Activated naive CD8-positive, alpha-beta T cell treated with anti-CD3 and anti-CD28 coated beads for 36 hours (primary cell): ENCODE measurements around the gene PTPN12. TPM values are rescaled to one million over a fixed set of nuclear protein-coding genes. Genes with fewer than 3 reads are reported as not detected.
"Not testable (repeated sequence)": the region's sequence is repeated elsewhere in the genome, so short reads cannot be mapped to it uniquely, and the experiment has no call there.

Experiments
- DNase-seq: peaks from one replicate; pipeline ENCODE4 v3.0.0; 2021
- H3K27ac Mint-ChIP-seq: one replicate; pipeline ENCODE4 v1.8.0; 2022; ENCODE audit warnings: mild to moderate bottlenecking, moderate library complexity, mixed read lengths
- H3K27me3 Mint-ChIP-seq: one replicate; pipeline ENCODE4 v1.8.0; 2022; ENCODE audit warnings: mild to moderate bottlenecking, mixed read lengths
- H3K36me3 Mint-ChIP-seq: one replicate; pipeline ENCODE4 v1.8.0; 2021; ENCODE audit warnings: mild to moderate bottlenecking, mixed read lengths
- H3K4me1 Mint-ChIP-seq: one replicate; pipeline ENCODE4 v1.8.0; 2021; ENCODE audit warnings: mixed read lengths
- H3K4me3 Mint-ChIP-seq: one replicate; pipeline ENCODE4 v1.8.0; 2022; ENCODE audit warnings: mild to moderate bottlenecking, moderate library complexity, mixed read lengths
- H3K9me3 Mint-ChIP-seq: one replicate; pipeline ENCODE4 v1.8.0; 2022; ENCODE audit warnings: mixed read lengths
- total RNA-seq, 2 experiments: library from RNA; stranded (reverse); gene quantifications; one replicate each; pipeline ENCODE4 v1.2.3, GENCODE V29; 2021

Gene PTPN12
- 10 to 100 TPM in 1 of 2 experiments, 1 to 10 TPM in 1; 9.8 to 10.9 TPM for total RNA-seq

DNA sequence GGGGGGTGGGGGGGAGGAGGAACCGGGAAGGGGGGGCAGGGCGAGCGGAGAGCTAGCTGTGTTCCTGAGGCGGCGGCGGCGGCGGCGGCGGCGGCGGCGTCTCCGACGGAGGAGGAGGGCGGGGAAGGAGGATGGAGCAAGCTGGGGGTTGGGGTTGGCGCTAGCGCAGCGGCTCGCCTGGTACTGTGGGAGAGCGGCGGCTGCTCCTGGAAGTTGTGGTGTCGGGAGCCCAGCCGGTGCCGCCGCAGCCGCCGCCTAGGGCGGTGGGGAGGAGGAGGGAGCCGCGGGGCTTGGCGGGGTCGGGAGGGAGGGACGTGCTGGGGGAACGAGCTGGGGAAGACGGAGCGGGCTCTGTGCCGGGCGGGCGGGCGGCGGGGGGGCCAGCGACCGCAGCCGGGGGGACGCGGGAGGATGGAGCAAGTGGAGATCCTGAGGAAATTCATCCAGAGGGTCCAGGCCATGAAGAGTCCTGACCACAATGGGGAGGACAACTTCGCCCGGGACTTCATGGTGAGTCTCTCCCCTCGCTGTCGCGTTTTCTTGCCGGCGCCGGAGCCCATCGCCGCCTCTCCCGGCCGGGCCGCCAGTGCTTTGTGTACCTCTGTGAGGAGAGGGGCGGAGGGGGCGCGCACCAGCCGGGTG is at the start of gene PTPN12:
PTPN12 (plus strand) TSS at position 160 of the 642 bp plus-strand sequence; CDS start at position 412, 252 bp downstream.
- H3K27me3 Mint-ChIP-seq, result no peaks in the 10 kb centered on the region
- peak; percentile 53 for DNase-seq
- no peaks in the 10 kb centered on the region for H3K9me3 Mint-ChIP-seq
- H3K4me1 Mint-ChIP-seq, result peaks cover 9% of the 10 kb centered on the region
- H3K27ac Mint-ChIP-seq, result peak within 1 kb of the TSS; percentile 88
- no peaks in the 10 kb centered on the region for H3K36me3 Mint-ChIP-seq
- H3K4me3 Mint-ChIP-seq, result peak within 1 kb of the TSS; percentile 93

DNA sequence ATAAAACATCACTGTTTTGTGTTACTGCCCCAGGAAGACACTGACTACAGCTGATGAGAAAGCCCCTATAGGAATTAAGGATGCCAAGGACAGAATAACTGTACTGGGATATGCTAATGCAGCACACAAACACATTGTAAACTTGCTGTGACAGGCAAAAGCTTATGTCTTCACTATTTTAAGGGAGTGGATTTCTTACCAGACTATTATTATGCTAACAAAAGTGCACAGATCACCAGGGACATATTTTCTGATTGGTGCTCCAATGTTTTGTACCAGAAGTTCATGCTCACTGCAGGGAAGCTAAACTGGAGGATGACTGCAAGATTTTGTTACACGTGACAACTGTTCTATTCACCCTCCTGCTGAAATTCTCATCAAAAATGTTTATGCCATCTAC is 48.1 kb upstream of the PTPN12 start:
- H3K27ac Mint-ChIP-seq, result no peak overlapping the region
- no peak overlapping the region for H3K4me3 Mint-ChIP-seq
- peaks cover 6% of the 10 kb centered on the region for H3K9me3 Mint-ChIP-seq
- DNase-seq, result no peak
- no peaks in the 10 kb centered on the region for H3K27me3 Mint-ChIP-seq
- no peaks in the 10 kb centered on the region for H3K36me3 Mint-ChIP-seq
- no peaks in the 10 kb centered on the region for H3K4me1 Mint-ChIP-seq

DNA sequence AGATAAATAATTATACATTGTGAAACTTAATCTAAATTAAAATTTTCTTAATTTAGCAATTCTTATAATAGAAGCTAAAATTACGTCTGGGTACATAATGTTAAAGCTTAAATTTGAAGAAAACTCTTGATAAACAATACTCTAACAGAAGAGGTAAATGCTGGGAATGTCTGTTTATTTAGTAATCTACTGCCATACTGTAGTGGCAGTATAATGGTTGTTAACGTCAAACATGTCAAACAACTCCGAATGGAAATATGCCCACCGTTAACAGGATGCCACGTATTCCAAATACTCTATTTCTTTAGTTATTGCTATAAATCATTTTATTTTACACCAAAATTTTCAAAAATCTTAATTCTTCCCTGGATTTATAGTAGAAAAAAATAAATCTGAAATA is 40.0 kb upstream of the PTPN12 start:
- no peak for DNase-seq
- Mint-ChIP-seq H3K27me3 (no peaks in the 10 kb centered on the region), H3K27ac (no peak overlapping the region), H3K9me3 (peaks cover 10% of the 10 kb centered on the region), H3K36me3 (no peaks in the 10 kb centered on the region), H3K4me3 (no peak overlapping the region), H3K4me1 (peaks cover 4% of the 10 kb centered on the region)

DNA sequence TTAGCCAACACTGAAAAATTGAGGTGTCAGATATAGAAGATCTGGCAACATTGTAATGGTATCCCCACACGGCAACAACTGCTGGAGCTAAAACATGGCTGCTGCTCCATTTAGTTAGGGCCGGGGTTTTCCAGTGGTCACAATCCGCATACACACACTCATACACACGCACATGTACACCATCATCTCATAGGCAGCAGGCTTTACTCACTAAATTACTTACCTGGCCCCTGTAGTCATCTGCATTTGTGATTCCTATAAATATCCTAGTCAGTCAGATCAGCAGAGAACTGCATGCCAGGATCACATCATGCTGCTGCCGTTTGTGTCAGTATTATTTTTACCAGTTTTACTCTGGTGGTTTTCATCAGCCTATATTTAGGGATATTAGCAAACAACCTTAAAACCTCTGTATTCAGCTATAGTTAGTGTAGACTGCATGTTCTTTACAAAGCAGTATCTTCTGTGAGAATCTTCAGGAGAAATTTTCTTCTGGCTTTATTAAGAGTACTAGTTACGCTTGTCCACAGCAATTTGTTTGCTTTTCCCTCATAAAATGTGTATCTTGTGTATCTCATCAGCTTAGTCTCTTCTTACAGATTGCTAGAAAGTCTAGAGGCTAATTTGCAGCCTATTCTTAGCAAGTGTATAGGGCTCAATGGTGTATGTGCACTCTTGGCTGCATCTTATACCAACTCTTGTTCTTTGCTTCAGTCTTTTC is 38.3 kb upstream of the PTPN12 start:
- DNase-seq, result no peak
- peaks cover 5% of the 10 kb centered on the region for H3K9me3 Mint-ChIP-seq
- H3K36me3 Mint-ChIP-seq, result no peaks in the 10 kb centered on the region
- H3K27ac Mint-ChIP-seq, result no peak overlapping the region
- H3K4me3 Mint-ChIP-seq, result no peak overlapping the region
- peaks cover 4% of the 10 kb centered on the region for H3K4me1 Mint-ChIP-seq
- no peaks in the 10 kb centered on the region for H3K27me3 Mint-ChIP-seq

DNA sequence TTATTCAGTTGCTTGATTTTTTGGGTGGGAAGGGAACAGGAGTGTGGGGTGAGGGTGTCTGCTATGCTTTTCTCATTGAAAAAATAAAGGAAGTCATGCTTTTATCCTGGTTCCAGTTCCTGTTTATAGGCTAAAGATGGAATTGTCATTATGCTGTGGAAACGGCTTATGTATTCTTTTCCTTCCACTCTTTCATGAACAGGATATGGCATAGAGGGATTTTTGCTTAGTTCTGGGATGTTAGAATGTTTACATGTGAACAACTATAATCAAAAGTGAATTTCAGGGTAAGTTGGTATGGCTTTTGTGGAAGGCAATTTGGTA is 35.9 kb upstream of the PTPN12 start:
- Mint-ChIP-seq H3K27me3 (no peaks in the 10 kb centered on the region), H3K27ac (no peak overlapping the region), H3K9me3 (no peaks in the 10 kb centered on the region), H3K4me1 (peaks cover 4% of the 10 kb centered on the region), H3K4me3 (no peak overlapping the region), H3K36me3 (no peaks in the 10 kb centered on the region)
- DNase-seq, result no peak

DNA sequence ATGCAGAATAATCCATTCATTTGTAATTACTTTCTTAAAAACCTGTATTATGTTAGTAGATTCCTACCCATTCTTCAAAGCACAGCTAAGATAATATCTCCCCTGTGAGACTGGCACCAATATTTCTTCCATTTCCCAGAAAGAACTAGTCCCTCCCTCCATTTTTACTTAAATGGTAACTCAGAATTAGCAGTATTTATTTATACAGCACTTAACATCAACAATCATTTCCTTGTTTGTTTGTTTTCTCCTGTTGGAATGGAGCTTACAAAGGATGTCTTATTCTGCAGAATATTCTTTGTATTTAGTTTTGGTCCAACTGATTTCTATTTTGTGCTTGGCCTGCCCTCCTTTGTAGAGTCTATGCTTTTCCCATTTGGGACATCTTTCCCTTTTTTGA is 32.1 kb upstream of the PTPN12 start:
- Mint-ChIP-seq H3K4me3 (no peak overlapping the region), H3K36me3 (no peaks in the 10 kb centered on the region), H3K9me3 (no peaks in the 10 kb centered on the region), H3K4me1 (peaks cover 4% of the 10 kb centered on the region), H3K27ac (no peak overlapping the region), H3K27me3 (no peaks in the 10 kb centered on the region)
- DNase-seq, result no peak

DNA sequence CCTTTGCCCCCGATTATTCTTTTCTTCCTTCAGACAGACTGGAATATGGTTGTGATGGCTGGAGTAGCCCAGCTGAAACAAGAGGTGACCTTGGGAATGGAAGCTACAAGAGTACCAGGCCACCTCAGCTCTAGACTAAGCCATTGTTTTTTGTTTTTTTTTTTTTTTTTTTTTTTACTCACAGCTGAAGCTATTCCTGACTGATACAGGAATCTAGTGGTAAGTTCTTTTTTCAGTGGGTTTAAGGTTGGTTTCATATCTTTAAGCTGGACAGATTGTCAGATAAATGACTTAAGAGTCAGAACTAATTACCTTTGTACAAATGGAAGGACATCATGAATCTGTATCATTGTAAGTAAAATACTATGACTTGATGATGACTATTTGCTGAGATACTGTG is 30.2 kb upstream of the PTPN12 start:
- no peaks in the 10 kb centered on the region for H3K27me3 Mint-ChIP-seq
- H3K4me3 Mint-ChIP-seq, result no peak overlapping the region
- no peaks in the 10 kb centered on the region for H3K9me3 Mint-ChIP-seq
- no peak for DNase-seq
- no peaks in the 10 kb centered on the region for H3K36me3 Mint-ChIP-seq
- no peak overlapping the region for H3K27ac Mint-ChIP-seq
- H3K4me1 Mint-ChIP-seq, result no peaks in the 10 kb centered on the region

DNA sequence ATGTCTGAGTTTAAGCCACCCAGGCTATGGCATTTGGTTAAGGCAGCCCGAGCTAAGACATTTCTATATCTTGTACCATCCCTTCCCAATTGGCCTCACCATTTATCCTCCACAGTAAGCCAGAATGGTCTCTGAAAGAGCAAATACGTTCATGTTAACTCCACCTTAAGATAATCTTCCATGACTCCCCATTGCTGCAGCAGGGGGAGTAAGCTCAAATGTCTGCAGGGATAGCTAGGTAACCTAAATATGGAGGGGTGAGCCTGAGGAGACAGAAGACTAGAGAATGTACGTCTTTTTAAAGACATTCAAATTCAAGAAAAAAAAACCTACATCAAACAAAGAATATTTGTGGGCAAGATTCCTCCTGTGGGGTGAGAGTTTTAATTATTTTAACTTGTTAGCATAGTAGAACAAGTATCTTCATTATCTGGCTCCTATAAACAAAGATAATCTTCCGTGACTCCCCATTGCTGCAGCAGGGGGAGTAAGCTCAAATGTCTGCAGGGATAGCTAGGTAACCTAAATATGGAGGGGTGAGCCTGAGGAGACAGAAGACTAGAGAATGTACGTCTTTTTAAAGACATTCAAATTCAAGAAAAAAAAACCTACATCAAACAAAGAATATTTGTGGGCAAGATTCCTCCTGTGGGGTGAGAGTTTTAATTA is 24.0 kb upstream of the PTPN12 start:
- H3K27me3 Mint-ChIP-seq, H3K4me1 Mint-ChIP-seq, H3K27ac Mint-ChIP-seq, H3K4me3 Mint-ChIP-seq, H3K36me3 Mint-ChIP-seq, H3K9me3 Mint-ChIP-seq, DNase-seq: not testable (repeated sequence)

DNA sequence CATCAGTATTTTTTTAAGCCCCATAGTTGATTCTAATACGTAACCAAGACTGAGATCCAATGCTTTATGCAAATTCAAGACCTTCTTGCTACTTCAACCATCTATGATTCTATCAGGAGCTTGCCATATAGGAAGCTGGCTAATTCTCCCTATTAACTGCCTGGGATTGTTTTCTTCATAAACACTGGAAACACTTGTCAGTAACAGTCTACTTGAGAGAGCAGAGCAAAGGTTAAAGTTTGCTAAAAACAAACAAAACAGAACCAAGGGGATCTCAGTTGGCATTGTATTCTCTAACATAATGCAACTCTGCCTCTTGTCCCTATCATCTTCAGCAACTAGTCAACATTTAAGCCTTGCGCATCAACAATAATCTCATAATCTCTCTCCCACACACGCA is 21.0 kb upstream of the PTPN12 start:
- no peak for DNase-seq
- Mint-ChIP-seq H3K27ac (no peak overlapping the region), H3K4me3 (no peak overlapping the region), H3K27me3 (no peaks in the 10 kb centered on the region), H3K9me3 (no peaks in the 10 kb centered on the region), H3K36me3 (no peaks in the 10 kb centered on the region), H3K4me1 (no peaks in the 10 kb centered on the region)

DNA sequence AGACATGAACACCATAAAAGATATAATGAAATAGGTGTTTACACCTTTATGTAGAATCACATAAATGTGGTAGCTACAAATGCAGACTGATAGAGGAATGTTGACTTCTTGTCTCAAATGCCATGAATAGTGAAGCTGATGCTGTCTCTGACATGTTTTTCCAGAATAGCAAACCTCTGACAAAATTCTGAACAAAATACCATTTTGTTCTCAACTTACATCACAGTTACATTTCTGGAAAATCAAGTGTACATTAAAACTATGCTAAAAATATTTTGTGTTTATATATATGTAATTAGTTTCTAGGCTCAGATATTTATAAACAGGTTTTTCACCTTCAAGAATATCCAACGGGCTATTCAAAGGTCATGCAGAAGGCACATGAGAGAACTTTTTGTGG is 16.8 kb upstream of the PTPN12 start:
- no peak for DNase-seq
- Mint-ChIP-seq H3K4me3 (no peak overlapping the region), H3K4me1 (no peaks in the 10 kb centered on the region), H3K27me3 (no peaks in the 10 kb centered on the region), H3K27ac (no peak overlapping the region), H3K9me3 (no peaks in the 10 kb centered on the region), H3K36me3 (no peaks in the 10 kb centered on the region)

DNA sequence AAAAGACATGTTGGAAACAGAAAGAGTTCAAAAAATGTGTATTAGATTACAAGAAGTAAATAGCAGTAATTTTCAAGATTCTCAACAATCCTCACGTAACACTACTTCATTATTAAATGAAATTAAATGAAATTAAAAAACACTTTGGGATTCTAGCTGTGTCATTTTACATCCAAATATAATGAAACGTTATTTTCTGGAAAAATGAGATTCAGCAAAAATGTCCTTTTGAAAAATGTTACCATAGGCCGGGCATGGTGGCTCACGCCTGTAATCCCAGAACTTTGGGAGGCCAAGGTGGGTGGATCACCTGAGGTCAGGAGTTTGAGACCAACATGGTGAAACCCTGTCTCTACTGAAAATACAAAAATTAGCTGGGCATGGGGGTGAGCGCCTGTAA is 15.6 kb upstream of the PTPN12 start:
- not testable (repeated sequence) for H3K4me3 Mint-ChIP-seq, H3K27me3 Mint-ChIP-seq, H3K27ac Mint-ChIP-seq, H3K9me3 Mint-ChIP-seq, DNase-seq, H3K4me1 Mint-ChIP-seq, H3K36me3 Mint-ChIP-seq

DNA sequence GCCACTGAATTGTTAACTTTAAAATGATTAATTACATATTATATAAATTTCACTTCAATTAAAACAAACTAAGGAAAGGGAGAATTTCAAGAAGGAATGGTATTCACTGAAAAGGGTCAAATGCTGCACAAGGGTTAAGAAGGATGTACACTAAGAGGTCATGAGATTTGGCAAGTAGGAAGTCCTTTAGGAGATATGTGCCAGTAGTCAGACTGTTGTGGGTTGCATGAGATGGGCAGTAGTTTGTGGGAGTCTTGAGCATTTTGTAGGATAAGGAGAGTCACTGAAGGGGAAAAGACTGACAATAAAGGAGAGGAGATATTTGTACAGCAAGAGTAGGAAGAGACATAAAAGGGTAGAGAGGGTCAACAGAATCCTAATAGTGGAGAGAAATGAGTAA is 12.4 kb upstream of the PTPN12 start:
- Mint-ChIP-seq H3K27me3 (no peaks in the 10 kb centered on the region), H3K9me3 (no peaks in the 10 kb centered on the region), H3K4me3 (no peak overlapping the region), H3K27ac (no peak overlapping the region), H3K4me1 (peaks cover 6% of the 10 kb centered on the region), H3K36me3 (no peaks in the 10 kb centered on the region)
- DNase-seq, result no peak

DNA sequence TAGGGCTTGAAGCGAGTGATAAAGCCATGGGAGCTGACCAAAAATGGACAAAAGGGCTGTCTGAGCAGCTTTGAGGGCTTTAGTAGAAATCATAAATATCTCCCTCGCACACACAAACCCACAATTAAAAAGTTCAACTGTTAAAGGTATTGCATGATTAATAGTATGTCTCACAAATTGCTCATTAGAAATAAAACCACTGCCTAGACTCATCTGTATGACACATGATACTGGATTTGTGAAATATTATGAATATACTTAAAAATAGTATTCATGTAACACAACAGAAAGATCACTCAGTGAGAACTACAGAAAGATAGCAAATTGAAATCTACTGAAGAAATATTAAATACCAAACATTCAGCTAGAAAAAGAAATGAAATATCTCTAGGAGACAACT is 11.9 kb upstream of the PTPN12 start:
- Mint-ChIP-seq H3K27ac (no peak overlapping the region), H3K4me3 (no peak overlapping the region), H3K4me1 (peaks cover 6% of the 10 kb centered on the region), H3K27me3 (no peaks in the 10 kb centered on the region), H3K9me3 (no peaks in the 10 kb centered on the region), H3K36me3 (no peaks in the 10 kb centered on the region)
- no peak for DNase-seq

DNA sequence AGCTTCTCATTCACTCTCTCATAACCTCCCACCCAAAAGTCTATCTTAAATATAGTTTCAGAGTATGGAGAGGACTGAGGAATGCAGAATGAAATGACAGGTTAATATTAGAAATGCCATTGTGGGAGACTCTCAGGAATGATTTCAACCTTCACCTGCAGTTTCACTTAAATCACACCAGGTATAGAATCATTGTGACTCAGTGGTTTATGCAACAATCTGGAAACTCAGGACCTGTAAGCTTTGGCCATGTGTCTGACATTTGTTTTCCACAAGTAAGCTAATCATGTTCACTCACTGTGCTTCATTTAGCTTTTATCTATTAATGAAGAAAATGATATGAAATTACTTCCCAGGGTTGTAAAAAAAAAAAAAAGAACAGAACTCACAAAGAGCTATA is 8.7 kb upstream of the PTPN12 start:
- no peak overlapping the region for H3K27ac Mint-ChIP-seq
- H3K4me3 Mint-ChIP-seq, result no peak overlapping the region
- no peaks in the 10 kb centered on the region for H3K9me3 Mint-ChIP-seq
- no peaks in the 10 kb centered on the region for H3K36me3 Mint-ChIP-seq
- peaks cover 10% of the 10 kb centered on the region for H3K4me1 Mint-ChIP-seq
- no peaks in the 10 kb centered on the region for H3K27me3 Mint-ChIP-seq
- DNase-seq, result no peak

DNA sequence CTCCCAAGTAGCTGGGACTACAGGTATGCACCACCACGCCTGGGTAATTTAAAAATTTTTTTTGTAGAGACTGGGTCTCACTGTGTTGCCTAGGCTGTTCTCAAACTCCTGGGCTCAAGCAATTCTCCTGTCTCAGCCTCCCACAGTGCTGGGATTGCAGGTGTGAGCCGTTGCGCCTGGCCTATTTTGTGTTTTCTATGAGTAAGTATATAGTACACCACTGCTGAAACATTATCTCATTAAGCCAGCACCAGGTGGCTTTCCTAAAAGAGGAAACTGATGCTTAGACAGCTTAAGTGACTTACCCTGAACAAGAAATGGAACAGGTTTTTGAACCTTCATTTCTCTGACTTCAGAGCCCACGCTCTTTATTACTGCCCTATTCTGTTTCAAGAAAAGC is 7.8 kb upstream of the PTPN12 start:
- Mint-ChIP-seq H3K27me3 (no peaks in the 10 kb centered on the region), H3K27ac (no peak overlapping the region), H3K4me3 (no peak overlapping the region), H3K36me3 (no peaks in the 10 kb centered on the region), H3K9me3 (no peaks in the 10 kb centered on the region), H3K4me1 (peaks cover 10% of the 10 kb centered on the region)
- no peak for DNase-seq

DNA sequence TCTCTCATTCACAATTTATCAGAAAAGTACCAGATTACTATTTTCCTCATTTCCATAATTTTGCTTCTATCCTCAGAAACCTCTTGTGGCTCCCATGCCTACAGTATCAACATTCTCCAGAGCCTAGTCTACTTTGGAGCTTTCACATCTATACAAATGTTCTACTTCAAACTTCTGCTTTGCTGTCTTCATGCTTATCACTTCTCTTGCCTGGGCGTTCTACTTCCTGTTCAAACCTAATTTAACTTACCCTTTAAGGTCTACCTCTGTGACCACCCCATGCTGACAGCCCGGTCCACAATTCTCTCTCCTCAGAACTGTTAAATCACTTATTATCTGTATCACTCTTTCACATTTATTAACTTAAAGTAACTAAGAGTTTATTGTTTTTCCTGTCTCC is 6.1 kb upstream of the PTPN12 start:
- Mint-ChIP-seq H3K27ac (no peak overlapping the region), H3K4me3 (no peak overlapping the region), H3K9me3 (no peaks in the 10 kb centered on the region), H3K27me3 (no peaks in the 10 kb centered on the region), H3K36me3 (no peaks in the 10 kb centered on the region), H3K4me1 (peaks cover 12% of the 10 kb centered on the region)
- DNase-seq, result no peak
